Skeletal muscle satellite cell (primary cell): Measurements from ENCODE around the gene SRSF6.
"Not testable (repeated sequence)": the region's sequence is repeated elsewhere in the genome, so short reads cannot be mapped to it uniquely, and the experiment has no call there.

ENCODE experiments used
- H3K27me3 ChIP-seq: 2 replicates; pipeline ENCODE4 v1.7.0; 2013; ENCODE audit warnings: low read length; ENCODE audit not compliant: control insufficient read depth, insufficient read depth
- H3K36me3 ChIP-seq: 2 replicates; pipeline ENCODE4 v1.7.0; 2013; ENCODE audit warnings: mild to moderate bottlenecking, control low read depth, low read length; ENCODE audit not compliant: insufficient read depth
- H3K4me1 ChIP-seq: 2 replicates; pipeline ENCODE4 v1.7.0; 2013; ENCODE audit warnings: low read length; ENCODE audit not compliant: control insufficient read depth, insufficient read depth
- H3K4me2 ChIP-seq: 2 replicates; pipeline ENCODE4 v1.7.0; 2013; ENCODE audit warnings: mild to moderate bottlenecking, low read length
- H3K4me3 ChIP-seq: 2 replicates; pipeline ENCODE4 v1.7.0; 2013; ENCODE audit warnings: low read length
- H3K9ac ChIP-seq: 2 replicates; pipeline ENCODE4 v1.7.0; 2013; ENCODE audit warnings: mild to moderate bottlenecking, low read depth, low read length, moderate library complexity
- H3K9me3 ChIP-seq: replicated peaks from 2 replicates; pipeline ENCODE4 v1.7.0; 2013; ENCODE audit warnings: mild to moderate bottlenecking, control low read depth, low read length

Gene SRSF6

GRCh38 chr20:43432498-43432897 is 25.2 kb upstream of the SRSF6 start:
- H3K4me3 ChIP-seq = no peak overlapping the region
- peaks cover 7% of the 10 kb centered on the region for H3K27me3 ChIP-seq
- no peaks in the 10 kb centered on the region for H3K9me3 ChIP-seq
- H3K9ac ChIP-seq = no peak overlapping the region
- H3K36me3 ChIP-seq = no peaks in the 10 kb centered on the region
- no peak overlapping the region for H3K4me2 ChIP-seq
- H3K4me1 ChIP-seq = no peaks in the 10 kb centered on the region

DNA sequence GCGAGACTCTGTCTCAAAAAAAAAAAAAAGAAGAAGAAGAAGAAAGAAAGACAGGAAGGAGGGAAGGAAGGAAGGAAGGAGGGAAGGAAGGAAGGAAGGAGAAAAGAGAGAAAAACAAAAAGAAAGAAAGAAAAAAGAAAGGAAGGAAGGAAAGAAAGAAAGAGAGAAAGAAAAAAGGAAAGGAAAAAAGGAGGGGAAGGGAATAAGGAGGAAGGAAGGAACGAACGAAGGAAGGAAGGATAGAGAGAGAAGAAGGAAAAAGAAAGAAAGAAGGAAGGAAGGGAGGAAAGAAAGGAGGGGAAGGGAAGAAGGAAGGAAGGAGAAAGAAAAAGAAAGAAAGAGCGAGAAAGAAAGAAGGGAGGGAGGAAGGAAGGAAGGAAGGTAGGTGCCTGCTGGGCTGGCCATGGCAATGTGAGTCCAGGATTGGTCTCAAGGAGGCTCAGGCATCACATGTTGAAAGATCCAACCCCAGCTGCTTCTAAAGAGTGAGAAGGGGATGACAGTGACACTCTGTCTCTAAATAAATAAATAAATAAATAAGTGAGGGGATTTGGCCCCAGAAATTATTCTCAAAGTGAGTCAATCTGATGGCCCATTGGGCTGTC is 24.3 kb upstream of the SRSF6 start:
- Histone ChIP-seq H3K27me3 (peaks cover 7% of the 10 kb centered on the region), H3K9me3 (no peaks in the 10 kb centered on the region), H3K4me2 (no peak overlapping the region), H3K9ac (no peak overlapping the region), H3K4me1 (no peaks in the 10 kb centered on the region), H3K36me3 (no peaks in the 10 kb centered on the region), H3K4me3 (no peak overlapping the region)

- H3K4me3 ChIP-seq = no peak overlapping the region
- H3K27me3 ChIP-seq = peaks cover 7% of the 10 kb centered on the region
- no peak overlapping the region for H3K4me2 ChIP-seq
- no peaks in the 10 kb centered on the region for H3K9me3 ChIP-seq
- no peaks in the 10 kb centered on the region for H3K4me1 ChIP-seq
- H3K9ac ChIP-seq = no peak overlapping the region
- no peaks in the 10 kb centered on the region for H3K36me3 ChIP-seq
Measured at GRCh38 chr20:43434565-43434964, 23.1 kb upstream of the SRSF6 start.

GRCh38 chr20:43438578-43439316 is 18.9 kb upstream of the SRSF6 start:
- Histone ChIP-seq H3K9ac (no peak overlapping the region), H3K9me3 (no peaks in the 10 kb centered on the region), H3K4me2 (no peak overlapping the region), H3K36me3 (no peaks in the 10 kb centered on the region), H3K4me1 (no peaks in the 10 kb centered on the region), H3K4me3 (no peak overlapping the region), H3K27me3 (peaks cover 7% of the 10 kb centered on the region)

DNA sequence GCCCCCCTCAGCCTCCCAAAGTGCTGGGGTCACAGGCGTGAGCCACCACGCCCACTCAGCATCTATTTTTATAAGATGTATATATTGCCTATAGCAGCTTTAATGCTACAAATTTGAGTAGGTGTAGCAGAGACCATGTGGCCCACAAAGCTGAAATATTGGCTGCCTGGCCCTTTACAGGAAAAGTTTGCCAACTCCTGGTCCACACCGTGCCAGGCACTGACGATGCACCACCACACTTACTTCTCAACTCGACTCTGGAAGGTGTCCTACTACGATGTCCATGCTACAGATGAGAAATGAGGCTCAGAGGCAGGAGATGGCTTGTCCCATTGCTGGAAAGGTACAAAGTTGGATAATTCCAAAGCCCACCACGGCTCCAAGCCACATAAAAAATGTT is 17.2 kb upstream of the SRSF6 start:
- H3K36me3 ChIP-seq = no peaks in the 10 kb centered on the region
- H3K27me3 ChIP-seq = peaks cover 4% of the 10 kb centered on the region
- no peak overlapping the region for H3K9ac ChIP-seq
- H3K9me3 ChIP-seq = no peaks in the 10 kb centered on the region
- H3K4me1 ChIP-seq = no peaks in the 10 kb centered on the region
- no peak overlapping the region for H3K4me3 ChIP-seq
- H3K4me2 ChIP-seq = no peak overlapping the region

DNA sequence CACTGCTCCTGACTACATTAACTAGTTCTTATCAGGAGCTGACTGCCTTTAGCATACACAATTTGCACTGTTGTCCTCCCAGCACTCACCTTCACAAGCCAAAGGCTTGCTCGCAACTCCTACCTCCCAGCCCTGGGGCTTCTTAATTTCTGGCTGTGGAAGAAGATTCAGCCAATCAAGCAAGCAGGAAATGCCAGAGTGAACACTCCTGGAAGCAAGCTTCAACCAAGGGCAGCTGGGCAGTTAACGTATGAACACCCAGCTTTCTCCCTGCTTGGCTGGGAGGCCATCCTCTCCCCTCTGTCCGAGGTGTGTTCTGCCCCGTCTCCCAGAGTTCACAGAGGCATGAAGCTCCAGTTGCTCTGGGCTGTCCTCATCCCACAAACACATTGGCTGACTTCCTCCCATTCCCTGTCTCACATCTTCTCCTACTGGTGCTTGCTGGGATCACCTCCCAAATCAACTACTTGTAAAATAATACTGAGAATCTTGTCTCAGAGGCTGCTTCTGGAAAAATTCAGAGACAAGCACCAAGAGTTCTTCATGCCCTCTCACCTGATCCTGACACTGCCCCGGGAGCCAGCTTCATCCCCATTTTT is 15.3 kb upstream of the SRSF6 start:
- Histone ChIP-seq H3K9ac (no peak overlapping the region), H3K4me1 (no peaks in the 10 kb centered on the region), H3K27me3 (no peaks in the 10 kb centered on the region), H3K4me3 (no peak overlapping the region), H3K4me2 (no peak overlapping the region), H3K9me3 (no peaks in the 10 kb centered on the region), H3K36me3 (no peaks in the 10 kb centered on the region)

- no peak overlapping the region for H3K9ac ChIP-seq
- no peaks in the 10 kb centered on the region for H3K4me1 ChIP-seq
- H3K9me3 ChIP-seq = no peaks in the 10 kb centered on the region
- no peak overlapping the region for H3K4me3 ChIP-seq
- H3K27me3 ChIP-seq = no peaks in the 10 kb centered on the region
- H3K36me3 ChIP-seq = no peaks in the 10 kb centered on the region
- H3K4me2 ChIP-seq = no peak overlapping the region
Measured at GRCh38 chr20:43444107-43444506, 13.6 kb upstream of the SRSF6 start.

GRCh38 chr20:43446361-43446879 is 11.3 kb upstream of the SRSF6 start:
- H3K4me2 ChIP-seq = no peak overlapping the region
- no peak overlapping the region for H3K9ac ChIP-seq
- peaks cover 7% of the 10 kb centered on the region for H3K27me3 ChIP-seq
- no peaks in the 10 kb centered on the region for H3K4me1 ChIP-seq
- no peaks in the 10 kb centered on the region for H3K36me3 ChIP-seq
- no peak overlapping the region for H3K4me3 ChIP-seq
- H3K9me3 ChIP-seq = no peaks in the 10 kb centered on the region

DNA sequence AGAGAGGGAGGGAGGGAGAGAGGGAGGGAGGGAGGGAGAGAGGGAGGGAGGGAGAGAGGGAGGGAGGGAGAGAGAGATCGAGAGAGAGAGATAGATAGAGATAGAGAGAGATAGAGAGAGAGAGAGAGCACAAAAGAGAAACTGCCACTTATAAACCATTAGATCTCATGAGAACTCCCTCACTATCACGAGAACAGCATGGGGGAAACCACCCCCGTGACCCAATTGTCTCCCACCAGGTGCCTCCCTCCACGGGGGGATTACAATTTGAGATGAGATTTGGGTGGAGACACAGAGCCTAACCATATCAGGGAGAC is 9.3 kb upstream of the SRSF6 start:
- H3K4me3 ChIP-seq, H3K9ac ChIP-seq, H3K4me1 ChIP-seq, H3K36me3 ChIP-seq, H3K9me3 ChIP-seq, H3K4me2 ChIP-seq: not testable (repeated sequence)
- H3K27me3 ChIP-seq = peaks cover 11% of the 10 kb centered on the region

- Histone ChIP-seq H3K4me1 (no peaks in the 10 kb centered on the region), H3K4me3 (no peak overlapping the region), H3K4me2 (no peak overlapping the region), H3K9me3 (no peaks in the 10 kb centered on the region), H3K27me3 (peaks cover 14% of the 10 kb centered on the region), H3K9ac (no peak overlapping the region), H3K36me3 (no peaks in the 10 kb centered on the region)
Measured at GRCh38 chr20:43448748-43449535, 8.8 kb upstream of the SRSF6 start.
